Gastroesophageal sphincter (tissue), 3 donors: Measurements from ENCODE around the gene LRRC49.

Source experiments
- EP300 ChIP-seq: sonication (generic); formaldehyde crosslinking; IDR thresholded peaks from one replicate; pipeline ENCODE4 v1.6.1; 2017; ENCODE audit warnings: antibody characterized with exemption, mild to moderate bottlenecking
- POLR2A ChIP-seq, 2 donors: fragments of 450-650 bp; IDR thresholded peaks; one replicate each; pipeline ENCODE4 v1.6.1; 2017; ENCODE audit warnings: antibody characterized with exemption in 2 of 2, mild to moderate bottlenecking in 2 of 2, moderate library complexity in 1 of 2
- POLR2AphosphoS5 ChIP-seq: sonication (generic); formaldehyde crosslinking; IDR thresholded peaks from one replicate; pipeline ENCODE4 v1.6.1; 2017; ENCODE audit warnings: antibody characterized with exemption
- TF ChIP-seq, protein P1 (sequence below), 4 experiments: fragments of 200-600 bp in 2 of 4; fragments of 450-650 bp in 2 of 4; sonication (generic) in 1 of 4; IDR thresholded peaks; one replicate each; pipeline ENCODE4 v1.5.1; 2017 to 2019; ENCODE audit warnings: antibody characterized with exemption in 4 of 4, mild to moderate bottlenecking in 2 of 4, moderate library complexity in 2 of 4

GRCh38 chr15:70876011-70876410, 16.6 kb upstream of the LRRC49 start:
- TF ChIP-seq, protein P1, sequence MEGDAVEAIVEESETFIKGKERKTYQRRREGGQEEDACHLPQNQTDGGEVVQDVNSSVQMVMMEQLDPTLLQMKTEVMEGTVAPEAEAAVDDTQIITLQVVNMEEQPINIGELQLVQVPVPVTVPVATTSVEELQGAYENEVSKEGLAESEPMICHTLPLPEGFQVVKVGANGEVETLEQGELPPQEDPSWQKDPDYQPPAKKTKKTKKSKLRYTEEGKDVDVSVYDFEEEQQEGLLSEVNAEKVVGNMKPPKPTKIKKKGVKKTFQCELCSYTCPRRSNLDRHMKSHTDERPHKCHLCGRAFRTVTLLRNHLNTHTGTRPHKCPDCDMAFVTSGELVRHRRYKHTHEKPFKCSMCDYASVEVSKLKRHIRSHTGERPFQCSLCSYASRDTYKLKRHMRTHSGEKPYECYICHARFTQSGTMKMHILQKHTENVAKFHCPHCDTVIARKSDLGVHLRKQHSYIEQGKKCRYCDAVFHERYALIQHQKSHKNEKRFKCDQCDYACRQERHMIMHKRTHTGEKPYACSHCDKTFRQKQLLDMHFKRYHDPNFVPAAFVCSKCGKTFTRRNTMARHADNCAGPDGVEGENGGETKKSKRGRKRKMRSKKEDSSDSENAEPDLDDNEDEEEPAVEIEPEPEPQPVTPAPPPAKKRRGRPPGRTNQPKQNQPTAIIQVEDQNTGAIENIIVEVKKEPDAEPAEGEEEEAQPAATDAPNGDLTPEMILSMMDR (IDR thresholded peaks at IDR 0.05), result no peak
- TF ChIP-seq POLR2A (IDR thresholded peaks at IDR 0.05) (no peak), POLR2AphosphoS5 (no peak), EP300 (no peak)
